MG63 (cell line): ENCODE data around the gene MPPED2. TPM values are rescaled to one million over a fixed set of nuclear protein-coding genes. Genes with fewer than 3 reads are reported as not detected.

Experiments used
- DNase-seq: peaks from one replicate; pipeline ENCODE4 v3.0.0-alpha.2; 2020
- H3K27me3 ChIP-seq: fragments of 250-450 bp; sonication (Bioruptor Pico); 2 replicates; pipeline ENCODE4 v1.5.1; 2020; ENCODE audit warnings: mild to moderate bottlenecking, moderate library complexity
- H3K36me3 ChIP-seq: fragments of 250-450 bp; sonication (Bioruptor Pico); 2 replicates; pipeline ENCODE4 v1.5.1; 2020; ENCODE audit warnings: mild to moderate bottlenecking, moderate library complexity
- H3K4me3 ChIP-seq: fragments of 250-450 bp; sonication (Bioruptor Pico); 2 replicates; pipeline ENCODE4 v1.5.1; 2020; ENCODE audit warnings: mild to moderate bottlenecking, moderate library complexity
- H3K9me3 ChIP-seq: fragments of 250-450 bp; sonication (Bioruptor Pico); 2 replicates; pipeline ENCODE4 v1.5.1; 2020; ENCODE audit warnings: mild to moderate bottlenecking, moderate library complexity
- total RNA-seq: library from RNA; depleted of rRNA; stranded (reverse); fragments of >200 nt; shearing (Covaris generic); gene quantifications from 2 replicates; pipeline ENCODE4 v1.2.3, GENCODE V29; 2014; ENCODE audit warnings: low replicate concordance

MPPED2 gene
- total RNA-seq, 1 experiment from 2014 or later, result not detected

DNA sequence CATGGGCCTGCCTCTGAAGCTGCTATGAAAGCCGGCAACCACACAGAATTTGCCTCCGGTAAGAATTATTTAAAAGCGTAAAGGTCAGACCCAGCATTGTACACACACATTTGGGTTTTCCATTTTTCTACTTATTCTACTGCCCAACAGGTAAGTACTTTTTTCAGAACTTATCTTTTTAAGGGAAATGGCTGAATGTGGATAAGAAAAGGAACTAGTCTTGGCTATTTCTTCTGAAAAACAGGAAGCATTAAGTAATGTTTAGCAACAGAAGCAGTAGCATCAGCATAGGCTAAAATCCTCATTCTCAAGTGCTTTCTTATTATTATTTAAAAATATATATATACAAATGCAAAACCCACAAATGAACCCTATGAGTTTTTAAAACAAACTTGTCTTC is 103.1 kb downstream of the MPPED2 start:
- DNase-seq, result no peak
- H3K9me3 ChIP-seq, result no peaks in the 10 kb centered on the region
- no peak overlapping the region for H3K4me3 ChIP-seq
- no peaks in the 10 kb centered on the region for H3K27me3 ChIP-seq
- no peaks in the 10 kb centered on the region for H3K36me3 ChIP-seq

DNA sequence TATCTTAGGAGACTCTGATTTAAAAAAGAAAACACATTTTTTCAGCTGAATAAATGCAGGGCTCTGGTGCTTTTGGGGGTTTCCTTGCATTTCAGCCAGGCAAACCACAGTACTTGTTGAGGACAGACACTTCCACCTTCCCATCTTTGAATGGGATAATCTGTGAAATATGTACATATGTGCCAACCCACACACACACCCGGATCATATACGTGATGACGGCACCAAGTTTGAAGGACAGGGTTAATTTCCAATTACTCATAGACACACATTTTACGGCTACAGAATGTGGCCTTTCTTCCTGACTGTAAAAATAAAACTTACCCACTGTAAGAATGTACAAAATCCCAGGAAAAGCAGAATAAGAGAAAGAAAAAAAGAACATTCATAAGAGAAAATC is 104.4 kb downstream of the MPPED2 start:
- Histone ChIP-seq H3K27me3 (no peaks in the 10 kb centered on the region), H3K9me3 (no peaks in the 10 kb centered on the region), H3K36me3 (no peaks in the 10 kb centered on the region), H3K4me3 (no peak overlapping the region)
- DNase-seq, result no peak

DNA sequence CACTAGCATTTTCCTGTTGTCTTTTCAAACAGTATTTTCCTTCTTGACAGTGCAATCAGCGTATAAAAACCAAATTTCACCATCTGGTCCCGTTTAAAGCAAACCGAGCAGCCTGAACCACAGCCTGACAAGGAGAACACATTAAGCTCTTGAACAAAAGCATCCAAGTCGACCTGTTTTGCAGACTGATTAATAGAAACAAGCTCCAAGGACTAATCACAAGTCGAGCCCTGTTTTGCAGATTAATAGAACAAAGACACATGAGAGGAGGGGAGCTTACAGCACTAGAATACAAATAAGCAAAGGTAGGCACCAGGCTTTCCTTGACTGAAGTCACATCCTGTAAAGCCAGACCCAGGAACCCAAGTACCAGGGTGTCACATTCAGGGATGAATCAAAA is 104.8 kb downstream of the MPPED2 start:
- no peak for DNase-seq
- Histone ChIP-seq H3K27me3 (no peaks in the 10 kb centered on the region), H3K4me3 (no peak overlapping the region), H3K36me3 (no peaks in the 10 kb centered on the region), H3K9me3 (no peaks in the 10 kb centered on the region)

DNA sequence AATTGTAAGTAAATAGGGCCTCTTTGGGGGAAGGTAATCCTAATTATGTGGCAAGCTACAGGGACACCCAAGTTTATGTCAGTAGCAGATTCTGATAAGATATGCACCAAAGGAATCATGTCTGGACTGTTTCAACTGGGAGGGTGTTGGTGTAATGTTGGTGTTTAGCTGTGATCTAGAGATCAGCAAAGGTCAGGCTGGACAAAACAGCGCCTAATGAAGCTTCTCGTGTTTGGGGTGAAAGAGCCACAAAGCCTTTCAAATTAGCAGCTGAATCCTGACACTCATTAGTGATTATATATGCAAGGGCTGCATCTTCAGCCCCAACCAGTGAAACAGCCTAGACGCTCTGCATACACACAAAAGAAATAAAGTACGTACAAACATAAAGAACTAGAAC is 106.3 kb downstream of the MPPED2 start:
- H3K9me3 ChIP-seq, result no peaks in the 10 kb centered on the region
- no peak for DNase-seq

DNA sequence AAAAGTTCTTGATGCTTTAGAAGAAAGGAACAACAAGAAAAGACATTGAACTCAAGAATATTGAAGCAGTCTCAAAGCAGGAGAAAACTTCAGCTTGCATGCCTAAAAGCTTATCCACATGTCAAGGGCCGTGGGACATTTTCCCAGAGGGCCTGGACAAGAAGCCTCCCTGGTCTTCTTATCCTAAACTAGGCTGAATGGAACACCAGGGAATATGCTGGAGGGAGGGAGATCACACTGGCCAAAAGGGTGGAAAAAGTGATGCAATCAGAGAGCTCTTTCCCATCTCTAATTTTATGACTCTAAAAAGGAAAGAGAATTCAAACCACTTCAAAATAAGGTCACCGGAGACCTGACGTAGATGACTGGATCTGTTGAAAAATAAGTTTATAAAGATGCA is 107.2 kb downstream of the MPPED2 start:
- Histone ChIP-seq H3K36me3 (no peaks in the 10 kb centered on the region), H3K27me3 (no peaks in the 10 kb centered on the region), H3K9me3 (no peaks in the 10 kb centered on the region), H3K4me3 (no peak overlapping the region)
- DNase-seq, result no peak

More for the DNA sequence above, 106.3 kb downstream of the MPPED2 start:
- Histone ChIP-seq H3K27me3 (no peaks in the 10 kb centered on the region), H3K36me3 (no peaks in the 10 kb centered on the region), H3K4me3 (no peak overlapping the region)

DNA sequence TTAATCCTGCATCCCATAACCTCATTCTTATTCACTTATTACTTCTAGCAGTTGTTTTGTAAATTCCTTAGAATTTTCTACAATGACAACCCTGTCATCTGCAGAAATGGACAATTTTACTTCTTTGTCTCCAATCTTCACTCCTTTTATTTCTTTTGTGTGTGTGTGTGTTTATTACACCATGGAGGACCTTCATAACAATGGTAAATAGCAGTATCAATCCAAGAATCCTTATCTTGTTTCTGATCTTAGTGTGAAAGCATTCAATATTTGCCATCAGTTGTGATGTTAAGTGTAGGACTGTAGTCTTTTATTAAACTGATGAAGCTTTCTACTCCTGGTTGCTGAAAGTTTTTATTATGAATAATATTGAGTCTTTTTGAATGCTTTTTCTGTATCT is 109.1 kb downstream of the MPPED2 start:
- Histone ChIP-seq H3K4me3 (no peak overlapping the region), H3K27me3 (no peaks in the 10 kb centered on the region), H3K36me3 (no peaks in the 10 kb centered on the region), H3K9me3 (no peaks in the 10 kb centered on the region)
- no peak for DNase-seq

DNA sequence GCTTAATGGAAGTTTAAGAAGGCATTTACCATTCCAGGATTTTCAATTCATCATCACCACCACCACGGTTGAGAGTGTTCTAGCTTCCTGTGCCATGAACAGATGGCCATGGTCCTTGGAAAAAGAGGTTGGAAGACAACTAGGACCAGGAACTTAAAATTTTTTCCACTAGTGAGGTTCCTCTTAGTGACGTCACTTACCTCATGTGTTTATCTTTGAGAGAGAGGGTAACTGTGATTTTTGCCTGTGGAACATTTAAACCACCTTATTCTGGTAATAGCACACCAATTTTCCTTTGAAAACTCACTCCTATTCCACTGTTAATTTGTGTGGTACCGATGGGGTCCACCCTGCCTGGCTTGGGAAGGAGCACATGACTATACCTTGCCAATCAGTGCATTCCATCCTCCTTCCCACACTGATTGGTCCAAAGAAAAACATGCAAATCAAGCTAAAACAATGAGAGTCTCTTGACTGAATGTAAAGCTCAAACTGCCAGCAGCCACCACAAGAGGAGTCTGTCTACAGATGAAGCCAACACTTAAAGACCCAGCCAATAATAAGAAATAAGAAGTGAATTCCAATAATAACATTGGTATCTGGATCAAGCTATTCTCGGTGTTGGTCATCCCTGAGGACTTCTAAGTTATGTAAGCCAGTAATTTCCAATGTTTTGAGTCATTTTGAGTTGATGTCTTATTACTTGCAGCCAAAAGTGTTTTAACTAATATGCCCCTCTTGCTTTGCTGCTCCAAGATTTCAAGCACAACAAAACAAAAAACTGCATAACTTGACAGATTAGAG is 111.8 kb downstream of the MPPED2 start:
- H3K9me3 ChIP-seq, result no peaks in the 10 kb centered on the region
- H3K27me3 ChIP-seq, result no peaks in the 10 kb centered on the region
- H3K4me3 ChIP-seq, result no peak overlapping the region
- no peak for DNase-seq
- H3K36me3 ChIP-seq, result no peaks in the 10 kb centered on the region

DNA sequence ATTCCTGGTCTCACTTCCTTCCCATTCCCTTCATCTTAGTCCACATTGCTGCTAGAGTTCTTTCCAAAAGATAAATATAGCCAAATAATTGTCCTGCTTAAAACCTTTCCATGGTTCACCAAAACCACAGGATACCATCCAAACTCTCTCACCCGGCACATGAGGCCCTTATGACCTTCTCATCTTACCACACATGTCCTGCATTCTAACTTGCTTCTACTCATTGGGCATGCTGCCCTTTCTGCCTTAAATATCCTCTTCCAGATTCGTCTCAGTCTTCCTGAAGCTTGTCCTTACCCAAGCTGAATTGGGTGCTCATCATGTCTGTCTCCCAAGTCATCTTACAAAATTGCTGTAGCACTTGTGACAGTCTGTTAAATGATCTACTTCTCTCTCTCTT is 114.9 kb downstream of the MPPED2 start:
- no peaks in the 10 kb centered on the region for H3K36me3 ChIP-seq
- DNase-seq, result no peak
- H3K4me3 ChIP-seq, result no peak overlapping the region
- no peaks in the 10 kb centered on the region for H3K9me3 ChIP-seq
- H3K27me3 ChIP-seq, result no peaks in the 10 kb centered on the region

DNA sequence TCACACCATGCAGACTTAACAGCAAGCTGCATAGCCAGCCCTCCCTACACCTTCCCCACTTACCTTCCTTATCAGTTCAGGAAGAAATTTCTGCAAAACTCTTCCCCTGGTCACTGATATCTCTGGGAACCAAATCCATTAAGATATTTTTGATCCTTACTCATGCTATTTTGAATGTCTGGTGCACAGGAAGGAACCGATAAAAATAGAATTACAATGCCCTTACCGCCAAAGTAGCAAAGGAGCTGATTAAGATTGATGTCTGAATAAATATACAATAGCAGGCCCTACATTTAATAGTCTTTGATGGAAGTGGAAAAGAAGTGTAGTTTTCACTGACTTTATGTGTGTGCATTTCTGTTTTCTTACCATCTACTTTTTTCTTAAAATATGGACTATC is 117.3 kb downstream of the MPPED2 start:
- Histone ChIP-seq H3K4me3 (no peak overlapping the region), H3K36me3 (no peaks in the 10 kb centered on the region), H3K9me3 (no peaks in the 10 kb centered on the region), H3K27me3 (no peaks in the 10 kb centered on the region)
- no peak for DNase-seq

DNA sequence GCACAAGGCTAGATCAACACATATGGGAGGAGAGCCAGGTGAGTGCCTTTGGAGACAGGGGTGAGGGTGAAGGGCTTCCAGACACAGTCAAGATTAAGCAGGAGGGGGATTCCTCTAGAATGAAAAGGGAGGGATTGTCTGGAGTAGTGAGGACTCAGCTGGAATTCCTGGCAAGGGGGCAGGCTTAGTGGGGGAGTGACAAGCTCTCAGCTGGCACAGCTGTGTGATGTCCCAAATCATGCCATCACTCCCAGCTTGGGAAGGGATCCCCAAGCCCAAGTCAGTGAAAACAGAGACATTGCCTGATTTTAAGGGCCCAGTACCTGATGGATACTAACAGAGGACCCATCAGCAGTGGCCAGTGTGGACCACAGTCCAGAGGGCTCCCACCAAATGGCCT is 119.0 kb downstream of the MPPED2 start:
- H3K36me3 ChIP-seq, result no peaks in the 10 kb centered on the region
- DNase-seq, result no peak
- no peaks in the 10 kb centered on the region for H3K9me3 ChIP-seq
- H3K27me3 ChIP-seq, result no peaks in the 10 kb centered on the region
- H3K4me3 ChIP-seq, result no peak overlapping the region

DNA sequence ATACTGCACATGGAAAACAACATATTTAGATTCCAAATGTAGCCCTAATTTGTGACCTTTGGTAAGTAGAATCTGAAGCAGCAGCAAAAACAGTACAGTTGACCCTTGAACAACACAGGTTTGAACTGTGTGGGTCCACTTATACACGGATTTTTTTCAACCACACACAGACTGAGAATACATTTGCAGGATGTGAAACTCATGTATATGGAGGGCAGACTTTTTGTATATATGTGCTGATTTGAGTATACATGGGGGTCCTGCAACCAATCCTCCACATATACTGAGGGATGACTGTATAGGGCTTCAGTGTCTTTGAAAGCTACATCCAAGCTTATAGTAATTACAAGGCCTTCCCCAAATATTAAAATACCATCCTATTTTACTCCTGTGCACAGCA is 120.5 kb downstream of the MPPED2 start:
- no peak for DNase-seq
- no peak overlapping the region for H3K4me3 ChIP-seq
- no peaks in the 10 kb centered on the region for H3K9me3 ChIP-seq
- no peaks in the 10 kb centered on the region for H3K36me3 ChIP-seq
- no peaks in the 10 kb centered on the region for H3K27me3 ChIP-seq

DNA sequence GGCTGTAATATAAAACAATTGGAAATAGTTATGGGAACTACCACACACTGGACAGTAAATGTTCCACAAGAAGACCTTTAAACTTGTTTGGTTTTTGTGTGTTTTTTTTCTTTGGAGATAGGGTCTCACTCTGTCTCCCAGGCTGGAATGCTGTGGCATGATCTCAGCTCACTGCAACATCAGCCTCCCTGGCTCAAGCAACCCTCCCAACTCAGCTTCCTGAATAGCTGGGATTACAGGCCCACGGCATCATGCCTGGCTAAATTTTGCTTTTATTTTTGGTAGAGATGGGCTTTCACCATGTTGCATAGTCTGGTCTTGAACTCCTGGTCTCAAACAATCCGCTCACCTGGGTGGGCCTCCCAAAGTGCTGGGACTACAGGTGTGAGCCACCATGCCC is 121.0 kb downstream of the MPPED2 start:
- H3K9me3 ChIP-seq, result no peaks in the 10 kb centered on the region
- no peak for DNase-seq
- H3K27me3 ChIP-seq, result no peaks in the 10 kb centered on the region
- H3K4me3 ChIP-seq, result no peak overlapping the region
- H3K36me3 ChIP-seq, result no peaks in the 10 kb centered on the region

DNA sequence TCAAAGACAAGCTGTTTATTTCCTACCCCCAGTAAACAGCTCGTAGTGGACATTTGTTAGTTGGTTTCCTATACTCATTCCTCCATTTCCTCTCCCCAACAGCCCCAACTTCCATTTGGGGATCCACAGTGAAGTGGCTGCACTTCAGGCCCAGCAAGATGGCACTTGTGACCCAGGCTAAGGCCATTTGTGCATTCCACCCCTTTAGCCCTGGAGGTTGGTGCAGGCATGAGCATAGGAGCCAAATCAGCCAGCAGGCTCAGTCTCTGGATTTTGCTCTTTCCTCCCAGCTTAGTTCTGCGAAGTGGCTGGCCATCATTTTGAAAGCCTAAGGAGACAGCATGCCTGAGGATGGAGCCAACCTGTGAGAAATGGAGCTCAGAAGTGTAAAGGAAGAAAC is 122.9 kb downstream of the MPPED2 start:
- Histone ChIP-seq H3K9me3 (no peaks in the 10 kb centered on the region), H3K4me3 (no peak overlapping the region), H3K27me3 (no peaks in the 10 kb centered on the region), H3K36me3 (no peaks in the 10 kb centered on the region)
- no peak for DNase-seq

DNA sequence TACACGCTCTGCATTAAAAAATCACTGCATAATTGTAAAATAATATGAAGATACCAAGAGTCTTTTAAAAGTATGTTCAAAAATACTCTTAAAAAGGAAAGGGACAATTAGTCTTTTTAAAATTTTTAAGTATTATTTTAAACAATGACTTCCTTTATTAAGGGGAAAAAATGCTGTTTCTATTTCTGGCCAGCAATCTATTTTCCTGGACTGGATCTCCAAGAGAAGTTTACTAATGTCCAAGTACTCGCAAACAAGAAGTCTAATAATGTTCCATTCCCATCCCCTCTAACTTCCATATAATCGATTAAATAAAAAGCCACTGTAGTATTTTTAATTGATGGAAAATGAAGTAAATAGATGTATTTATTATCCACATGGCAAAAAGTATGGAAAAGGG is 123.7 kb downstream of the MPPED2 start:
- H3K36me3 ChIP-seq, result no peaks in the 10 kb centered on the region
- no peak for DNase-seq
- no peaks in the 10 kb centered on the region for H3K27me3 ChIP-seq
- no peak overlapping the region for H3K4me3 ChIP-seq
- no peaks in the 10 kb centered on the region for H3K9me3 ChIP-seq

DNA sequence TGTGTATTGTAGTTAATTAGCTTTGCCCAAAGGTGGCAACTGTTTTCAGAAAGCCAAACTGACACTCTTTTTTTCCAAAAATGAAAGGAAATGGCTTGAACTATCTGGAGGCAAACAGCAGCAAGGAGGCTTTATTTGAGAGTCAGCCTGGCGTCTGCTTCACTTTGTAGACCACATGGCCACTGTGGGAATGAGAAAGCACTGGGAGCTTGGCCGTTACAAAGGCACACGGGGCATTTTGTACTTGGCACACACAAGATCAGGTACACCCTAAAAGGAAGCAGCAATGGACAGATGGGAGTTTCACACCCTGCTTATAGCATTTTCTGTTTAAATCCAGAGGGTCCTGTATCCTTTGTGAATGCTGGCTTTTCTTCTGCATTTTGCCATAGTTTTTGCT is 126.3 kb downstream of the MPPED2 start:
- Histone ChIP-seq H3K9me3 (no peaks in the 10 kb centered on the region), H3K4me3 (no peak overlapping the region), H3K27me3 (no peaks in the 10 kb centered on the region), H3K36me3 (no peaks in the 10 kb centered on the region)
- DNase-seq, result no peak

DNA sequence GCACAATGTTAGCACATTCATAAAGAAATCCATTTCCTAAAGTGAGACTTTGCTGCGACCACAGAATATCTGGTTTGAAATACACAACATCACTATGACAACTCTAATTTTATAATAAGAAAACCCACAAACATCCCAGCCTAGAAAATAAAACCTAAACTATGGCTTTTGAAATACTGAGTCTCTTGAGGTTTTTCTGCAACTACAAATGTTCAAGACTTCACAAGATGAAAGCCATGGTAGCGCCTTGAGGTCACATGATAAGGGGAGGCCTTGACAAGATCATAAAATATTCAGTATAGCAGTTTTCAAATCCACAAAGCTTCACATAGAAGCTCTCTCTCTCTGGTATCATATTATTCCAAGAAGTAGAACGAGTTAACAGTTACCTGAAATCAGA is 126.8 kb downstream of the MPPED2 start:
- H3K36me3 ChIP-seq, result no peaks in the 10 kb centered on the region
- H3K4me3 ChIP-seq, result no peak overlapping the region
- DNase-seq, result no peak
- H3K9me3 ChIP-seq, result no peaks in the 10 kb centered on the region
- H3K27me3 ChIP-seq, result no peaks in the 10 kb centered on the region

DNA sequence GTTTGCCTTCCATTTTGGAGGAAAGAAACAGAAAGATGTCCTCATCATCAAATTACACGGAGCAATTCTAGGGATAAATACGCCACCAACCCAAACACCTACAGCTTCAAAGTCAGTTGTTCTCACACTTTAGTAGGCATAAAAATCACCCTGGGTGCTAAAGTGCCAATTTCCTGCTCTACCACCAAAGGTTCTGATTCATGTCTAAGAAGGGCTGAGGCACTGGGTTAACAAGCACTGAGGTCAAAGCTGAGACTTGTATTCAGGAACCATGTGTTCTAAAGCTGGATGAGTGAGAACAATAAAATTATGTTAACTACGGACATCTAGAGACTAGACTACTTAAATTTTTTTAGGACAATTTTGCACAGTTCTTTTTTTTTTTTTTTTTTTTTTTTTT is 127.6 kb downstream of the MPPED2 start:
- H3K36me3 ChIP-seq, result no peaks in the 10 kb centered on the region
- H3K9me3 ChIP-seq, result no peaks in the 10 kb centered on the region
- H3K4me3 ChIP-seq, result no peak overlapping the region
- H3K27me3 ChIP-seq, result no peaks in the 10 kb centered on the region
- DNase-seq, result no peak

DNA sequence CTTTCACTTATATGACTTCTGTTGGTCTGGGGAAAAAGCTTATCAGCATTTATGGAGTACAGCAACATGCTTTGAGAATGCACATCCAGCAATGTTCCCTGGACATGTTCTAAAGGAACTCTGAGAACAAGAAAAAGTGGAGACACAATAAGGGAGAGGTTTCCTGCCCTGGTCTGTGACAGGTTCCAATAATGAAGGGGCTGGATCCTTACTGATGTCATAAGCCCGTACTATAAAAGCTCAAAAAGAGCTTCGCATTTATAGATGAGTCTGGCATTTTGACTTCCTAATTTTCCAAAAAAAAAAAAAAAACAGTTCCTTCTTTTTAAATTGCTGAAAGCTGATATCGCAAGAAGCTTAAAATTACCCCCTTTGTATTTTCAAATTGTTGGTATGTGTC is 129.1 kb downstream of the MPPED2 start:
- Histone ChIP-seq H3K27me3 (no peaks in the 10 kb centered on the region), H3K9me3 (no peaks in the 10 kb centered on the region), H3K4me3 (no peak overlapping the region), H3K36me3 (no peaks in the 10 kb centered on the region)
- no peak for DNase-seq

DNA sequence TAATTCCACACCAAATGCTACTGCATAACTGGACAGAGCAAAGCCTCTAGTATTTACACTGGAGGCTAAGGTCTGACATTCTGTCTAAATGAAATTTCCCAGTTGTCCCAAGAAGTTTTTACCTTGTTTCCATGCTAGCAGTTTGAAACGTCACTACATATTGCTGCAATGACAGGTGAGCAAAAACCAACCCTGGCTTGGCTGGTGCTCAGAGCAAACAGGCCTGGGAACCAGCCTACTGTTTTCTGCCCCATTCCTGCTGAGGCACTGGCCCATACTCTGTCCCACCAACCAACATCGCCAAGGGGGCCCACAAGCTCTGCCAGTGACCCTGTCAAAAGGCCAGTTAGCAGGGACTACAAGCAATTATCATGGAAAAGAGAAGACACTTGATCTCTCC is 131.1 kb downstream of the MPPED2 start:
- no peak for DNase-seq
- Histone ChIP-seq H3K36me3 (no peaks in the 10 kb centered on the region), H3K9me3 (no peaks in the 10 kb centered on the region), H3K27me3 (no peaks in the 10 kb centered on the region), H3K4me3 (no peak overlapping the region)
